ENCODE measurements around the gene CALR.
A peak's percentile ranks its signal among the peaks of the same experiment; 100 is the strongest.

The CALR gene

GRCh38 chr19:12946731-12947496, 8.5 kb downstream of the CALR start:
- H3K4me3 ChIP-seq (ENCODE audit: low read depth, low read length): peak overlapping the region; percentile 84
- ChIA-PET POLR2A (interaction anchor here (0.6 to 2.1 kb wide), 9 partner anchors 8 to 240 kb away, joined by 3 to 12 read pairs (median 5); partner anchors contain the start of genes CALR, FARSA, GADD45GIP1 and GCDH), CTCF (interaction anchor here (1.3 to 6.2 kb wide), 3 partner anchors 19 to 62 kb away, joined by 3 to 31 read pairs (median 4); no protein-coding TSS in a partner anchor)
- peak overlapping the region; percentile 83; the same call in 1 of the 2 replicates for H3K27ac ChIP-seq (ENCODE audit: extremely low read depth, low read depth, low read length)
- H3K4me1 ChIP-seq (ENCODE audit: control insufficient read depth, insufficient read depth, low read length): peaks cover 3% of the 10 kb centered on the region; the same call in 1 of the 2 replicates
- TF ChIP-seq KLF1 (tag by site-specific recombination; IDR thresholded peaks at IDR 0.05) (no peak), ZBTB48 (tag by site-specific recombination; IDR thresholded peaks at IDR 0.05) (0 out of 2 replicates have a peak, but pooled peaks have one; percentile 17)
- TF ChIP-seq, protein P1, sequence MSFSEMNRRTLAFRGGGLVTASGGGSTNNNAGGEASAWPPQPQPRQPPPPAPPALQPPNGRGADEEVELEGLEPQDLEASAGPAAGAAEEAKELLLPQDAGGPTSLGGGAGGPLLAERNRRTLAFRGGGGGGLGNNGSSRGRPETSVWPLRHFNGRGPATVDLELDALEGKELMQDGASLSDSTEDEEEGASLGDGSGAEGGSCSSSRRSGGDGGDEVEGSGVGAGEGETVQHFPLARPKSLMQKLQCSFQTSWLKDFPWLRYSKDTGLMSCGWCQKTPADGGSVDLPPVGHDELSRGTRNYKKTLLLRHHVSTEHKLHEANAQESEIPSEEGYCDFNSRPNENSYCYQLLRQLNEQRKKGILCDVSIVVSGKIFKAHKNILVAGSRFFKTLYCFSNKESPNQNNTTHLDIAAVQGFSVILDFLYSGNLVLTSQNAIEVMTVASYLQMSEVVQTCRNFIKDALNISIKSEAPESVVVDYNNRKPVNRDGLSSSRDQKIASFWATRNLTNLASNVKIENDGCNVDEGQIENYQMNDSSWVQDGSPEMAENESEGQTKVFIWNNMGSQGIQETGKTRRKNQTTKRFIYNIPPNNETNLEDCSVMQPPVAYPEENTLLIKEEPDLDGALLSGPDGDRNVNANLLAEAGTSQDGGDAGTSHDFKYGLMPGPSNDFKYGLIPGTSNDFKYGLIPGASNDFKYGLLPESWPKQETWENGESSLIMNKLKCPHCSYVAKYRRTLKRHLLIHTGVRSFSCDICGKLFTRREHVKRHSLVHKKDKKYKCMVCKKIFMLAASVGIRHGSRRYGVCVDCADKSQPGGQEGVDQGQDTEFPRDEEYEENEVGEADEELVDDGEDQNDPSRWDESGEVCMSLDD (tag by site-specific recombination; IDR thresholded peaks at IDR 0.05): no peak
- no peaks in the 10 kb centered on the region for H3K9me3 ChIP-seq (ENCODE audit: control insufficient read depth, insufficient read depth, low read depth, low read length)
- peaks cover 51 to 75% of the 10 kb centered on the region in 2 experiments for H3K36me3 ChIP-seq (ENCODE audit: control insufficient read depth in 2 of 2, insufficient read depth in 1 of 2, low read length in 2 of 2)

GRCh38 chr19:12947702-12948611, 9.5 kb downstream of the CALR start:
- ChIA-PET CTCF (interaction anchor here (1.1 to 6.2 kb wide), 3 partner anchors 8 to 29 kb away, joined by 4 to 31 read pairs (median 4); no protein-coding TSS in a partner anchor), POLR2A (interaction anchor here (0.5 kb wide), 1 partner anchor 19 kb away, joined by 3 read pairs; no protein-coding TSS in a partner anchor)
- Histone ChIP-seq H3K4me1 (ENCODE audit: control insufficient read depth, insufficient read depth, low read length) (peaks cover 3% of the 10 kb centered on the region; the same call in 1 of the 2 replicates), H3K9me3 (ENCODE audit: control insufficient read depth, insufficient read depth, low read depth, low read length) (no peaks in the 10 kb centered on the region), H3K36me3 (ENCODE audit: control insufficient read depth in 2 of 2, insufficient read depth in 1 of 2, low read length in 2 of 2) (peaks cover 54 to 75% of the 10 kb centered on the region in 2 experiments), H3K27ac (ENCODE audit: extremely low read depth, low read depth, low read length) (peak overlapping the region; percentile 39; the same call in 1 of the 2 replicates), H3K4me3 (ENCODE audit: low read depth, low read length) (no peak overlapping the region)
- TF ChIP-seq EGR2 (tag by site-specific recombination; IDR thresholded peaks at IDR 0.05; ENCODE audit: low read depth) (0 out of 2 replicates have a peak, but pooled peaks have one; percentile 33), ZNF777 (tag by site-specific recombination; IDR thresholded peaks at IDR 0.05; ENCODE audit: borderline replicate concordance) (no peak)

GRCh38 chr19:12948612-12949362, 10.4 kb downstream of the CALR start:
- CTCF ChIA-PET: interaction anchor here (1.1 to 6.2 kb wide), 2 partner anchors 7 to 17 kb away, joined by 4 to 31 read pairs; no protein-coding TSS in a partner anchor
- Histone ChIP-seq H3K4me3 (ENCODE audit: low read depth, low read length) (no peak overlapping the region), H3K9me3 (ENCODE audit: control insufficient read depth, insufficient read depth, low read depth, low read length) (no peaks in the 10 kb centered on the region), H3K36me3 (ENCODE audit: control insufficient read depth in 2 of 2, insufficient read depth in 1 of 2, low read length in 2 of 2) (peaks cover 49 to 74% of the 10 kb centered on the region in 2 experiments), H3K27ac (ENCODE audit: extremely low read depth, low read depth, low read length) (peak overlapping the region; percentile 30; the same call in 1 of the 2 replicates), H3K4me1 (ENCODE audit: control insufficient read depth, insufficient read depth, low read length) (peaks cover 8% of the 10 kb centered on the region)
- TF ChIP-seq, protein P2, sequence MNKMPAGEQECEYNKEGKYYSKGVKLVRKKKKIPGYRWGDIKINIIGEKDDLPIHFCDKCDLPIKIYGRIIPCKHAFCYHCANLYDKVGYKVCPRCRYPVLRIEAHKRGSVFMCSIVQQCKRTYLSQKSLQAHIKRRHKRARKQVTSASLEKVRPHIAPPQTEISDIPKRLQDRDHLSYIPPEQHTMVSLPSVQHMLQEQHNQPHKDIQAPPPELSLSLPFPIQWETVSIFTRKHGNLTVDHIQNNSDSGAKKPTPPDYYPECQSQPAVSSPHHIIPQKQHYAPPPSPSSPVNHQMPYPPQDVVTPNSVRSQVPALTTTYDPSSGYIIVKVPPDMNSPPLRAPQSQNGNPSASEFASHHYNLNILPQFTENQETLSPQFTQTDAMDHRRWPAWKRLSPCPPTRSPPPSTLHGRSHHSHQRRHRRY (tag by site-specific recombination; IDR thresholded peaks at IDR 0.05): no peak
- no peak for TF ChIP-seq ZNF785 (tag by site-specific recombination; IDR thresholded peaks at IDR 0.05)
- no peak for TF ChIP-seq ZNF184 (tag by site-specific recombination; IDR thresholded peaks at IDR 0.05)
- TF ChIP-seq ZNF670 (tag by site-specific recombination; IDR thresholded peaks at IDR 0.05; ENCODE audit: low read depth): no peak
- peak; percentile 62 for TF ChIP-seq ZIC2 (tag by site-specific recombination; IDR thresholded peaks at IDR 0.05)
- TF ChIP-seq ZNF837 (tag by site-specific recombination; IDR thresholded peaks at IDR 0.05): no peak
- no peak for TF ChIP-seq ZNF639 (tag by site-specific recombination; IDR thresholded peaks at IDR 0.05)
- TF ChIP-seq ZNF623 (tag by site-specific recombination; IDR thresholded peaks at IDR 0.05): no peak
- peak; percentile 19 for TF ChIP-seq SP2 (tag by site-specific recombination; IDR thresholded peaks at IDR 0.05)
- no peak for TF ChIP-seq SCRT1 (tag by site-specific recombination; IDR thresholded peaks at IDR 0.05; ENCODE audit: borderline replicate concordance)
- no peak for TF ChIP-seq ELK4 (IDR thresholded peaks at IDR 0.05; ENCODE audit: borderline replicate concordance, low read depth, low read length)
- no peak for TF ChIP-seq ZFHX2 (tag by site-specific recombination; conservative IDR thresholded peaks at IDR 0.05)
- TF ChIP-seq GLIS1 (tag by site-specific recombination; IDR thresholded peaks at IDR 0.05): 0 out of 2 replicates have a peak, but pooled peaks have one; percentile 9
- no peak for TF ChIP-seq HOXA7 (CRISPR knock-in tag; IDR thresholded peaks at IDR 0.05; ENCODE audit: borderline replicate concordance)
- TF ChIP-seq ZBTB20 (tag by site-specific recombination; IDR thresholded peaks at IDR 0.05): no peak
- POLR2A ChIA-PET: interaction anchor here (0.6 kb wide), 1 partner anchor 9 kb away, joined by 3 read pairs; no protein-coding TSS in a partner anchor
